CD4-positive, alpha-beta T cell treated with Interleukin-4 for 1 hour (primary cell): ENCODE measurements around the gene RPGRIP1.
"Not testable (repeated sequence)": the region's sequence is repeated elsewhere in the genome, so short reads cannot be mapped to it uniquely, and the experiment has no call there.

Experiments used
- DNase-seq, 2 donors: peaks; one replicate each; pipeline ENCODE4 v3.0.0-alpha.2; 2020 to 2022

RPGRIP1 gene

GRCh38 chr14:21258889-21259787 is 20.7 kb upstream of the RPGRIP1 start:
- peak in 1 of 2 donors; percentile 24 for DNase-seq

GRCh38 chr14:21261824-21262223 is 18.1 kb upstream of the RPGRIP1 start:
- peak in 1 of 2 donors; percentile 8 for DNase-seq

GRCh38 chr14:21262410-21262809 is 17.5 kb upstream of the RPGRIP1 start:
- DNase-seq: peak in 1 of 2 donors; percentile 13

GRCh38 chr14:21263284-21264024 is 16.4 kb upstream of the RPGRIP1 start:
- peak in 1 of 2 donors; percentile 41 for DNase-seq

- DNase-seq: peak in 1 of 2 donors; percentile 75
Observed at GRCh38 chr14:21264025-21264801, 15.7 kb upstream of the RPGRIP1 start.

GRCh38 chr14:21267431-21267845 is 12.4 kb upstream of the RPGRIP1 start:
- DNase-seq: peak in 1 of 2 donors; percentile 44

- peak in 1 of 2 donors; percentile 68 for DNase-seq
Observed at GRCh38 chr14:21267886-21268616, 11.8 kb upstream of the RPGRIP1 start.

- peak; percentile 40 to 64 for DNase-seq
Observed at GRCh38 chr14:21268617-21269251, 11.1 kb upstream of the RPGRIP1 start.

- peak; percentile 100 for DNase-seq
Observed at GRCh38 chr14:21269252-21270046, 10.4 kb upstream of the RPGRIP1 start, which contains the start of gene HNRNPC. Gene HNRNPC, minus strand, starts transcription at chr14:21269442. Its CDS starts 35,249 bp downstream, at chr14:21234193.

GRCh38 chr14:21272661-21273060 is 7.2 kb upstream of the RPGRIP1 start:
- not testable (repeated sequence) for DNase-seq

- no peak for DNase-seq
Observed at GRCh38 chr14:21275261-21275858, 4.5 kb upstream of the RPGRIP1 start.

- no peak for DNase-seq
Observed at GRCh38 chr14:21278632-21279031, 1.3 kb upstream of the RPGRIP1 start.

GRCh38 chr14:21281917-21282316 is 2.0 kb downstream of the RPGRIP1 start:
- not testable (repeated sequence) for DNase-seq

- DNase-seq: not testable (repeated sequence)
Observed at GRCh38 chr14:21286516-21286915, 6.6 kb downstream of the RPGRIP1 start.

- no peak for DNase-seq
Observed at GRCh38 chr14:21287168-21287567, 7.3 kb downstream of the RPGRIP1 start.

- not testable (repeated sequence) for DNase-seq
Observed at GRCh38 chr14:21294026-21294425, 14.1 kb downstream of the RPGRIP1 start.

GRCh38 chr14:21298358-21298757 is 18.5 kb downstream of the RPGRIP1 start:
- no peak for DNase-seq

GRCh38 chr14:21299562-21300130 is 19.8 kb downstream of the RPGRIP1 start:
- DNase-seq: no peak

GRCh38 chr14:21300892-21301291 is 21.0 kb downstream of the RPGRIP1 start:
- peak; percentile 18 to 36 for DNase-seq
